ENCODE measurements around the gene APOL4. TPM values are rescaled to one million over a fixed set of nuclear protein-coding genes. Genes with fewer than 3 reads are reported as not detected.

Gene APOL4
- total RNA-seq, 6 experiments from 2014 or later: 1.1 to 1.6 (median 1.4) TPM; not detected in 2

DNA sequence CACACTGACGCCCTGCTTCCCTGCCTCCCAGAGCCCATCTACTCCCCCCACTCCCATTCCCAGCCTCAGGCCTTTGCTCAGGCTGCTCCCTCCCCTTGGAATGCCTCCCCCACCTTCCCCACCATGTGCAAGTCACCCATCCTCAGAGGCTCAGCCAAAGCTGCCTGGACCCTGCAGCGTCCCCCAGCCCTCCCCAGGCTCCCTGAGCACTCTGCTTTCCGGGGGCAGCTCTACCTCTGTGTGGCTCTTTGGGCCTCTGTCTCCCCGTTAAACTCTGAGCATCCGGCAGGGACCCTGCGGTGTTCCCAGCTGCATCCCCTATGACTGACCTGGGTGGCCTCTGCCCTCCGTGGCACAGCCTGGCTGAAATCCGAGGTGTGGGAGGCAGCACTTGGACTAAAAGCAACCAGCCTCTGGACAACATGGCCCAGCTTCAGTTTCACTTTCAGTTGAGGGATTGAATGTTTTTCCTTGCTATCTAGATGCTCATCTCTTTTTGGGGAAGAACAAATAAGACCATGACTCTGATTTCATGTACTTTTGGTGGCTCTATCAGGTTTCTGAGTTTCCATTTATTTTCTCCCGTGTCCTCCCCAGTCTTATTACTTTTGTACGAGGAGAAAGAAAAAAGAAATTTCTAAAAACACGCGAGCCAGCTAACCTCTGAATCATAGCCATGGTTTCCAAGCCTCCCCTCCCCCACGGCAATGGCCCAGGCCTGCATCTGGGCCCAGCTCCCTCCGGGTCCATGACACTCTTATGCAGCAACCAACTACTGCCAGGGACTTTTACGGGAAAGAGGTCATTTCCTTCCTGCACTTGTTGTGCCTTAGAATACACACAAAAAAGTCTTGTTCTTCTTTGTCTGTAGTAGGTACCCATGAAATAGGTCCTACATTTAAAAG is 44.8 kb downstream of the APOL4 start:
- peak; percentile 28 for TF ChIP-seq POLR2A (IDR thresholded peaks at IDR 0.05)
- TF ChIP-seq CTCF (IDR thresholded peaks at IDR 0.05): no peak
- ATAC-seq (peak; percentile 68 to 83 (median 78)), DNase-seq (peak; percentile 89 to 91 (median 89))
- Histone ChIP-seq H3K36me3 (no peaks in the 10 kb centered on the region), H3K27me3 (no peaks in the 10 kb centered on the region), H3K4me3 (peak overlapping the region; percentile 32 to 48 (median 46)), H3K4me1 (peaks cover 0 to 82% (median 33%) of the 10 kb centered on the region in 4 donors), H3K27ac (peak overlapping the region; percentile 78 to 96 (median 88)), H3K9me3 (no peaks in the 10 kb centered on the region)
- under 1% methylated on average over 15 of the region's 15 CpGs for WGBS (ENCODE audit: insufficient coverage, low coverage, low lambda C conversion rate, missing lambda C conversion rate)
- intact Hi-C loops (cut with DNase I): no loop called here

GRCh38 chr22:36156119-36156514 is 45.5 kb downstream of the APOL4 start:
- DNase-seq: no peak
- H3K9me3 ChIP-seq: no peaks in the 10 kb centered on the region
- TF ChIP-seq CTCF (IDR thresholded peaks at IDR 0.05): no peak
- no peak for TF ChIP-seq POLR2A (IDR thresholded peaks at IDR 0.05)
- ATAC-seq: peak in 2 of 4 donors; percentile 1 to 6
- intact Hi-C loops (cut with DNase I): no loop called here
- no peaks in the 10 kb centered on the region for H3K27me3 ChIP-seq
- 20% methylated on average over 8 of the region's 8 CpGs for WGBS (ENCODE audit: insufficient coverage, low coverage, low lambda C conversion rate, missing lambda C conversion rate)
- H3K4me3 ChIP-seq: peak overlapping the region; percentile 32 to 48 (median 46)
- peak overlapping the region; percentile 78 to 96 (median 88) for H3K27ac ChIP-seq
- no peaks in the 10 kb centered on the region for H3K36me3 ChIP-seq
- H3K4me1 ChIP-seq: peaks cover 0 to 84% (median 31%) of the 10 kb centered on the region in 4 donors

GRCh38 chr22:36155702-36156101 is 45.9 kb downstream of the APOL4 start:
- Histone ChIP-seq H3K27me3 (no peaks in the 10 kb centered on the region), H3K4me3 (peak overlapping the region in 2 of 3 donors; percentile 32 to 48), H3K9me3 (no peaks in the 10 kb centered on the region), H3K27ac (peak overlapping the region; percentile 78 to 96 (median 88)), H3K4me1 (peaks cover 0 to 84% (median 30%) of the 10 kb centered on the region in 4 donors), H3K36me3 (no peaks in the 10 kb centered on the region)
- TF ChIP-seq CTCF (IDR thresholded peaks at IDR 0.05) (peak in 1 of 4 donors; percentile 3), POLR2A (IDR thresholded peaks at IDR 0.05) (peak; percentile 18)
- WGBS (ENCODE audit: insufficient coverage, low coverage, low lambda C conversion rate, missing lambda C conversion rate): 20% methylated on average over 1 of the region's 7 CpGs
- intact Hi-C loops (cut with DNase I): no loop called here
- DNase-seq (peak; percentile 56 to 84 (median 73)), ATAC-seq (peak; percentile 53 to 71 (median 68))

DNA sequence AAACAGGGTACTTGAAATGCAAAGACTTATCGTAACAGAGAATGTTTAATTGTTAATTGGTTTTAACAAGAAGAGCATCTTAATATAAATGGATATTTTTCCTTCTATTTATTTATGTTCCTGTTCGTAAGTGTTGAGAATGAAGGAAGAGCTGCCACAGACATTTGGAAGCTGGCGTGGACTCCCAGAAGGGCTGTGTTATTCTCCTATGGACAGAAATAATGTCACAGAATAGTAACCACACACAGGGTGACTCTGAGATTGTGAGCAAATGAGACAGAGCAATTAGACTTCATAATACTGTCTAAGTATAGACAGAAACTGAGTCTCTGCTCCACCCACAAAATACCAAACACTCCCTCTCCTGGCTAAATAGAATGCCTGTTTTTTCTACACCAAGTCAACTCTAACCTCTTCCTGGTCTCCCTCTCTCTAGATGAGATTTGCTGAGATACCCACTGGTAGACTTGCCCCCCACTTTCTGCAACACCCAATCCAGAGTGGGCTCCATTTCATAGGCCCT is 47.1 kb downstream of the APOL4 start:
- whole genome bisulfite sequencing (ENCODE audit: insufficient coverage, low coverage, low lambda C conversion rate, missing lambda C conversion rate): 84% methylated on average over 3 of the region's 3 CpGs
- H3K4me1 ChIP-seq: peaks cover 0 to 74% (median 26%) of the 10 kb centered on the region in 4 donors
- ATAC-seq: no peak

More for the DNA sequence above, 47.1 kb downstream of the APOL4 start:
- Histone ChIP-seq H3K36me3 (peaks cover 0 to 3% (median 0%) of the 10 kb centered on the region in 4 donors), H3K4me3 (no peak overlapping the region), H3K27ac (peak overlapping the region in 2 of 3 donors; percentile 78 to 96), H3K27me3 (no peaks in the 10 kb centered on the region), H3K9me3 (no peaks in the 10 kb centered on the region)
- TF ChIP-seq POLR2A (IDR thresholded peaks at IDR 0.05): no peak
- no peak for TF ChIP-seq CTCF (IDR thresholded peaks at IDR 0.05)
- DNase-seq: no peak
- intact Hi-C loops (cut with DNase I): no loop called here
